IPS-20b (cell line): ENCODE results near the gene SDR9C7.
"Not testable (repeated sequence)": the region's sequence is repeated elsewhere in the genome, so short reads cannot be mapped to it uniquely, and the experiment has no call there.

Experiments used
- H3K27ac ChIP-seq: one replicate; pipeline ENCODE4 v1.5.1; 2013; ENCODE audit warnings: low read length
- H3K27me3 ChIP-seq: 2 replicates; pipeline ENCODE4 v1.6.1; 2013; ENCODE audit warnings: mild to moderate bottlenecking, low read length, inconsistent platforms; ENCODE audit not compliant: insufficient read depth
- H3K36me3 ChIP-seq: 2 replicates; pipeline ENCODE4 v1.6.1; 2013; ENCODE audit warnings: low read depth, mild to moderate bottlenecking, inconsistent platforms, low read length, moderate library complexity; ENCODE audit not compliant: insufficient read depth
- H3K4me1 ChIP-seq: 2 replicates; pipeline ENCODE4 v1.6.1; 2013; ENCODE audit warnings: mild to moderate bottlenecking, control low read depth, inconsistent platforms, low read length, moderate library complexity; ENCODE audit not compliant: insufficient read depth
- H3K4me3 ChIP-seq: 2 replicates; pipeline ENCODE4 v1.5.1; 2013; ENCODE audit warnings: mild to moderate bottlenecking, low read length, inconsistent platforms
- H3K9ac ChIP-seq: 2 replicates; pipeline ENCODE4 v1.6.1; 2013; ENCODE audit warnings: low read depth, mild to moderate bottlenecking, inconsistent platforms, low read length, moderate library complexity
- H3K9me3 ChIP-seq: 2 replicates; pipeline ENCODE4 v1.6.1; 2013; ENCODE audit warnings: mild to moderate bottlenecking, low read depth, low read length, inconsistent platforms; ENCODE audit not compliant: insufficient read depth

Gene SDR9C7

GRCh38 chr12:56905852-56906251 is 28.4 kb downstream of the SDR9C7 start:
- no peak overlapping the region for H3K4me3 ChIP-seq
- no peaks in the 10 kb centered on the region for H3K4me1 ChIP-seq
- no peak overlapping the region for H3K9ac ChIP-seq
- no peak overlapping the region for H3K27ac ChIP-seq
- H3K27me3 ChIP-seq: no peaks in the 10 kb centered on the region
- no peaks in the 10 kb centered on the region for H3K36me3 ChIP-seq
- H3K9me3 ChIP-seq: peaks cover 57% of the 10 kb centered on the region

- no peak overlapping the region for H3K9ac ChIP-seq
- no peak overlapping the region for H3K27ac ChIP-seq
- H3K36me3 ChIP-seq: no peaks in the 10 kb centered on the region
- no peaks in the 10 kb centered on the region for H3K4me1 ChIP-seq
- H3K27me3 ChIP-seq: no peaks in the 10 kb centered on the region
- H3K4me3 ChIP-seq: no peak overlapping the region
- H3K9me3 ChIP-seq: peaks cover 50% of the 10 kb centered on the region; the same call in 1 of the 2 replicates
Measured at GRCh38 chr12:56903374-56903773, 30.8 kb downstream of the SDR9C7 start.

GRCh38 chr12:56901313-56901712 is 32.9 kb downstream of the SDR9C7 start:
- H3K4me3 ChIP-seq, H3K27me3 ChIP-seq, H3K9ac ChIP-seq, H3K36me3 ChIP-seq, H3K27ac ChIP-seq, H3K4me1 ChIP-seq: not testable (repeated sequence)
- peaks cover 46% of the 10 kb centered on the region; the same call in 1 of the 2 replicates for H3K9me3 ChIP-seq

GRCh38 chr12:56900583-56900982 is 33.6 kb downstream of the SDR9C7 start:
- Histone ChIP-seq H3K9me3 (peaks cover 46% of the 10 kb centered on the region; the same call in 1 of the 2 replicates), H3K27me3 (no peaks in the 10 kb centered on the region), H3K9ac (no peak overlapping the region), H3K4me1 (no peaks in the 10 kb centered on the region), H3K4me3 (no peak overlapping the region), H3K36me3 (no peaks in the 10 kb centered on the region), H3K27ac (no peak overlapping the region)

- no peak overlapping the region for H3K9ac ChIP-seq
- H3K4me1 ChIP-seq: no peaks in the 10 kb centered on the region
- H3K27me3 ChIP-seq: no peaks in the 10 kb centered on the region
- no peaks in the 10 kb centered on the region for H3K36me3 ChIP-seq
- peaks cover 39% of the 10 kb centered on the region; the same call in 1 of the 2 replicates for H3K9me3 ChIP-seq
- H3K4me3 ChIP-seq: no peak overlapping the region
- no peak overlapping the region for H3K27ac ChIP-seq
Measured at GRCh38 chr12:56898938-56899337, 35.3 kb downstream of the SDR9C7 start.

GRCh38 chr12:56897844-56898361 is 36.3 kb downstream of the SDR9C7 start:
- H3K27ac ChIP-seq: no peak overlapping the region
- no peaks in the 10 kb centered on the region for H3K4me1 ChIP-seq
- H3K9ac ChIP-seq: no peak overlapping the region
- no peak overlapping the region for H3K4me3 ChIP-seq
- H3K36me3 ChIP-seq: no peaks in the 10 kb centered on the region
- H3K9me3 ChIP-seq: peaks cover 29% of the 10 kb centered on the region; the same call in 1 of the 2 replicates
- H3K27me3 ChIP-seq: no peaks in the 10 kb centered on the region

- no peak overlapping the region for H3K9ac ChIP-seq
- no peaks in the 10 kb centered on the region for H3K27me3 ChIP-seq
- no peak overlapping the region for H3K27ac ChIP-seq
- no peaks in the 10 kb centered on the region for H3K36me3 ChIP-seq
- H3K4me3 ChIP-seq: no peak overlapping the region
- no peaks in the 10 kb centered on the region for H3K4me1 ChIP-seq
- H3K9me3 ChIP-seq: peaks cover 13% of the 10 kb centered on the region; the same call in 1 of the 2 replicates
Measured at GRCh38 chr12:56896082-56896481, 38.1 kb downstream of the SDR9C7 start.

- no peaks in the 10 kb centered on the region for H3K36me3 ChIP-seq
Measured at GRCh38 chr12:56894698-56895368, 39.4 kb downstream of the SDR9C7 start.

GRCh38 chr12:56891885-56892284 is 42.3 kb downstream of the SDR9C7 start:
- H3K4me1 ChIP-seq, H3K27ac ChIP-seq, H3K4me3 ChIP-seq, H3K36me3 ChIP-seq, H3K9ac ChIP-seq, H3K27me3 ChIP-seq: not testable (repeated sequence)
- H3K9me3 ChIP-seq: peaks cover 11% of the 10 kb centered on the region; the same call in 1 of the 2 replicates

More at GRCh38 chr12:56894698-56895368, 39.4 kb downstream of the SDR9C7 start:
- Histone ChIP-seq H3K27ac (no peak overlapping the region), H3K4me1 (no peaks in the 10 kb centered on the region), H3K4me3 (no peak overlapping the region), H3K9ac (no peak overlapping the region), H3K9me3 (peaks cover 2% of the 10 kb centered on the region; the same call in 1 of the 2 replicates), H3K27me3 (no peaks in the 10 kb centered on the region)

GRCh38 chr12:56886319-56886718 is 47.9 kb downstream of the SDR9C7 start:
- Histone ChIP-seq H3K4me3 (no peak overlapping the region), H3K9ac (no peak overlapping the region), H3K27ac (no peak overlapping the region), H3K27me3 (no peaks in the 10 kb centered on the region), H3K9me3 (peaks cover 64% of the 10 kb centered on the region), H3K4me1 (no peaks in the 10 kb centered on the region), H3K36me3 (no peaks in the 10 kb centered on the region)

- H3K4me1 ChIP-seq: no peaks in the 10 kb centered on the region
- H3K27ac ChIP-seq: no peak overlapping the region
- H3K4me3 ChIP-seq: no peak overlapping the region
- H3K9ac ChIP-seq: no peak overlapping the region
- no peaks in the 10 kb centered on the region for H3K27me3 ChIP-seq
- H3K9me3 ChIP-seq: peaks cover 71% of the 10 kb centered on the region
- no peaks in the 10 kb centered on the region for H3K36me3 ChIP-seq
Measured at GRCh38 chr12:56885316-56885715, 48.9 kb downstream of the SDR9C7 start.

GRCh38 chr12:56884421-56884820 is 49.8 kb downstream of the SDR9C7 start:
- no peak overlapping the region for H3K4me3 ChIP-seq
- no peak overlapping the region for H3K27ac ChIP-seq
- no peak overlapping the region for H3K9ac ChIP-seq
- no peaks in the 10 kb centered on the region for H3K27me3 ChIP-seq
- H3K4me1 ChIP-seq: no peaks in the 10 kb centered on the region
- H3K36me3 ChIP-seq: no peaks in the 10 kb centered on the region
- peaks cover 74% of the 10 kb centered on the region for H3K9me3 ChIP-seq
